Prostate gland (tissue), 2 donors: ENCODE data around the gene MIA. TPM values are rescaled to one million over a fixed set of nuclear protein-coding genes. Genes with fewer than 3 reads are reported as not detected.

ENCODE experiments used
- DNase-seq: peaks from one replicate; pipeline ENCODE4 v3.0.0-alpha.2; 2019; ENCODE audit warnings: low spot score
- H3K27ac ChIP-seq, 2 donors: fragments of 200-600 bp; sonication (generic); 2 replicates each; pipeline ENCODE4 v1.5.1; 2017 to 2019
- H3K27me3 ChIP-seq: fragments of 200-600 bp; sonication (generic); replicated peaks from 2 replicates; pipeline ENCODE4 v1.5.1; 2019; ENCODE audit not compliant: insufficient read depth
- H3K36me3 ChIP-seq, 2 donors: fragments of 200-600 bp; sonication (generic); 1 replicate in 1 of 2; 2 replicates in 1 of 2; pipeline versions ENCODE4 v1.5.1 to v1.8.1; 2017 to 2019
- H3K4me1 ChIP-seq: fragments of 200-600 bp; sonication (generic); replicated peaks from 2 replicates; pipeline ENCODE4 v1.5.1; 2019
- H3K4me3 ChIP-seq, 2 donors: fragments of 200-600 bp; sonication (generic); 2 replicates each; pipeline ENCODE4 v1.5.1; 2017 to 2019
- H3K9me3 ChIP-seq: fragments of 200-600 bp; sonication (generic); 2 replicates; pipeline ENCODE4 v1.5.1; 2017
- CTCF ChIP-seq, 4 experiments: fragments of 200-600 bp in 2 of 4; fragments of 450-650 bp in 2 of 4; sonication (generic) in 2 of 4; IDR thresholded peaks; 1 replicate in 3 of 4; 2 replicates in 1 of 4; pipeline ENCODE4 v1.5.1; 2016 to 2019; ENCODE audit warnings: antibody characterized with exemption in 4 of 4, mild to moderate bottlenecking in 2 of 4, moderate library complexity in 2 of 4
- POLR2A ChIP-seq: fragments of 450-650 bp; IDR thresholded peaks from one replicate; pipeline ENCODE4 v1.6.1; 2016; ENCODE audit warnings: antibody characterized with exemption, mild to moderate bottlenecking
- POLR2AphosphoS5 ChIP-seq: sonication (generic); formaldehyde crosslinking; IDR thresholded peaks from one replicate; pipeline ENCODE4 v1.6.1; 2017; ENCODE audit warnings: antibody characterized with exemption
- WGBS: methylation state at CpG from one replicate; pipeline ENCODE4 v1.1.5; 2018; 5-methylcytosine and 5-hydroxymethylcytosine counted together
- intact Hi-C: fragments of 100-400 bp; cut with DNase I; formaldehyde crosslinking; loops from one replicate; pipeline ENCODE4 v1.14.2; 2022
- total RNA-seq, 2 donors: library from RNA; depleted of rRNA; stranded (reverse); fragments of >200 nt; gene quantifications; one replicate each; pipeline ENCODE4 v1.1.0, GENCODE V29; 2016

MIA gene
- total RNA-seq, 2 donors from 2014 or later = 2.7 to 5.0 TPM

- H3K36me3 ChIP-seq = peaks cover 5 to 8% of the 10 kb centered on the region in 2 donors
- H3K4me1 ChIP-seq = peaks cover 9% of the 10 kb centered on the region
- no peaks in the 10 kb centered on the region for H3K9me3 ChIP-seq
- intact Hi-C loops = no loop called here
- no peaks in the 10 kb centered on the region for H3K27me3 ChIP-seq
- 94% methylated on average over 8 of the region's 8 CpGs for WGBS
- H3K4me3 ChIP-seq = no peak overlapping the region
- no peak for TF ChIP-seq CTCF (IDR thresholded peaks at IDR 0.05)
- TF ChIP-seq POLR2A = no peak
- TF ChIP-seq POLR2AphosphoS5 = no peak
- no peak for DNase-seq
- H3K27ac ChIP-seq = no peak overlapping the region
Observed at GRCh38 chr19:40755791-40756190, 19.5 kb upstream of the MIA start.

- H3K36me3 ChIP-seq = peaks cover 6 to 9% of the 10 kb centered on the region in 2 donors
- intact Hi-C loops = no loop called here
- H3K27ac ChIP-seq = no peak overlapping the region
- H3K4me1 ChIP-seq = peaks cover 9% of the 10 kb centered on the region
- no peak for DNase-seq
- H3K9me3 ChIP-seq = no peaks in the 10 kb centered on the region
- no peak overlapping the region for H3K4me3 ChIP-seq
- no peaks in the 10 kb centered on the region for H3K27me3 ChIP-seq
- TF ChIP-seq CTCF (IDR thresholded peaks at IDR 0.05) = no peak
- TF ChIP-seq POLR2AphosphoS5 = no peak
- WGBS = 79% methylated on average over 11 of the region's 11 CpGs
Observed at GRCh38 chr19:40756502-40757110, 18.7 kb upstream of the MIA start.

- DNase-seq = no peak
- Histone ChIP-seq H3K27me3 (no peaks in the 10 kb centered on the region), H3K36me3 (peaks cover 15 to 28% of the 10 kb centered on the region in 2 donors), H3K4me1 (peaks cover 9% of the 10 kb centered on the region), H3K9me3 (no peaks in the 10 kb centered on the region), H3K4me3 (no peak overlapping the region), H3K27ac (no peak overlapping the region)
- TF ChIP-seq POLR2A (no peak), CTCF (IDR thresholded peaks at IDR 0.05) (no peak)
- 95% methylated on average over 3 of the region's 3 CpGs for whole genome bisulfite sequencing
- intact Hi-C loops = no loop called here
Observed at GRCh38 chr19:40758491-40758890, 16.8 kb upstream of the MIA start.

GRCh38 chr19:40759352-40759751 lies 16.0 kb upstream of the MIA start:
- Histone ChIP-seq H3K4me1 (peaks cover 6% of the 10 kb centered on the region), H3K27me3 (no peaks in the 10 kb centered on the region), H3K9me3 (no peaks in the 10 kb centered on the region), H3K27ac (no peak overlapping the region), H3K4me3 (no peak overlapping the region), H3K36me3 (peaks cover 21 to 31% of the 10 kb centered on the region in 2 donors)
- intact Hi-C loops = no loop called here
- 94% methylated on average over 13 of the region's 13 CpGs for WGBS
- DNase-seq = no peak
- TF ChIP-seq POLR2AphosphoS5 (no peak), POLR2A (no peak), CTCF (IDR thresholded peaks at IDR 0.05) (no peak)

- no peaks in the 10 kb centered on the region for H3K27me3 ChIP-seq
- no peaks in the 10 kb centered on the region for H3K4me1 ChIP-seq
- TF ChIP-seq POLR2A (no peak), CTCF (IDR thresholded peaks at IDR 0.05) (no peak), POLR2AphosphoS5 (no peak)
- no peak overlapping the region for H3K27ac ChIP-seq
- intact Hi-C loops = no loop called here
- H3K4me3 ChIP-seq = no peak overlapping the region
- no peak for DNase-seq
- peaks cover 27 to 47% of the 10 kb centered on the region in 2 donors for H3K36me3 ChIP-seq
- no peaks in the 10 kb centered on the region for H3K9me3 ChIP-seq
- 95% methylated on average over 17 of the region's 17 CpGs for WGBS
Observed at GRCh38 chr19:40762754-40763470, 12.4 kb upstream of the MIA start.
